GM23338 (cell line): ENCODE results near the gene BRAF.

Source experiments
- CREB1 ChIP-seq: fragments of 250-450 bp; sonication (Bioruptor Pico); IDR thresholded peaks from 2 replicates; pipeline ENCODE4 v1.5.0; 2020; ENCODE audit warnings: low read depth, mild to moderate bottlenecking, moderate library complexity
- EZH2 ChIP-seq: fragments of 200-600 bp; sonication (generic); IDR thresholded peaks from one replicate; pipeline ENCODE4 v1.8.0; 2017; ENCODE audit warnings: antibody characterized with exemption, mild to moderate bottlenecking, low read depth; ENCODE audit not compliant: unreplicated experiment
- EZH2phosphoT487 ChIP-seq: fragments of 200-600 bp; sonication (generic); IDR thresholded peaks from one replicate; pipeline ENCODE4 v1.8.1; 2018; ENCODE audit warnings: antibody characterized with exemption; ENCODE audit not compliant: unreplicated experiment
- JUNB ChIP-seq: IDR thresholded peaks from one replicate; pipeline ENCODE4 v1.6.1; 2016; ENCODE audit warnings: antibody characterized with exemption; ENCODE audit not compliant: unreplicated experiment
- NANOG ChIP-seq: IDR thresholded peaks from 2 replicates; pipeline ENCODE4 v1.6.1; 2016; ENCODE audit warnings: antibody characterized with exemption, borderline replicate concordance
- POLR2AphosphoS5 ChIP-seq: IDR thresholded peaks from 2 replicates; pipeline ENCODE4 v1.6.1; 2016; ENCODE audit warnings: antibody characterized with exemption, low read depth
- STAT1 ChIP-seq: IDR thresholded peaks from one replicate; pipeline ENCODE4 v1.6.1; 2016; ENCODE audit warnings: antibody characterized with exemption; ENCODE audit not compliant: unreplicated experiment
- ZNF114 ChIP-seq: fragments of 250-450 bp; sonication (Bioruptor Pico); IDR thresholded peaks from 2 replicates; pipeline ENCODE4 v1.5.0; 2020; ENCODE audit warnings: mild to moderate bottlenecking, moderate library complexity
- ZNF331 ChIP-seq: fragments of 250-450 bp; sonication (Bioruptor Pico); IDR thresholded peaks from 2 replicates; pipeline ENCODE4 v1.5.0; 2020; ENCODE audit warnings: low read depth, mild to moderate bottlenecking, moderate library complexity
- TF ChIP-seq, protein P1 (sequence below), 2 experiments: fragments of 200-600 bp in 1 of 2; sonication (generic) in 1 of 2; conservative IDR thresholded peaks; 2 replicates each; pipeline versions ENCODE4 v1.5.1 to v1.6.1; 2016 to 2017; ENCODE audit warnings: antibody characterized with exemption in 2 of 2, low read depth in 2 of 2, mild to moderate bottlenecking in 2 of 2, moderate library complexity in 1 of 2
- TF ChIP-seq, protein P2 (sequence below): IDR thresholded peaks from one replicate; pipeline ENCODE4 v1.6.1; 2018; ENCODE audit warnings: antibody characterized with exemption; ENCODE audit not compliant: unreplicated experiment
- TF ChIP-seq, protein P3 (sequence below): IDR thresholded peaks from 2 replicates; pipeline ENCODE4 v1.6.1; 2016; ENCODE audit warnings: antibody characterized with exemption
- TF ChIP-seq, protein P4 (sequence below): fragments of 250-450 bp; sonication (Bioruptor Pico); IDR thresholded peaks from 2 replicates; pipeline ENCODE4 v1.5.0; 2020; ENCODE audit warnings: mild to moderate bottlenecking, moderate library complexity

DNA sequence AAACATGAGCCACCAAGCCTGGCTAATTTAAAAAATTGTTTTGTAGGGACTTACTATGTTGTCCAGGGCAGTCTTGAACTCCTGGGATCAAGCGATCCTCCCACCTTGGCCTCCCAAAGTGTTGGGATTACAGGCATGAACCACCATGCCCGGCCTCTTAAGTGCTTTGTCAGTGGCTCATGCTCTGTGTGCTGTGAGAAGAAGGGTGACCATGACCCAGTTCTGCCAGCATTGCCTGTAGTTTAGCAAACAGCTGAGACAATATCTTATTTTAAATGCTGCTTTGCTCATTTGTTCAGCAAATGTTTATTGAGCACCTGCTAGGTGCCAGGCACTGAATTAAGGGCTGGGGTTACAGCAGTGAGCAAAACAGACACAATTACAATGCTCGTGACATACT, 243.0 kb downstream of the BRAF start:
- TF ChIP-seq EZH2phosphoT487 (no peak), EZH2 (no peak), JUNB (no peak), ZNF114 (CRISPR knock-in tag) (no peak), POLR2AphosphoS5 (no peak), STAT1 (no peak), ZNF331 (no peak), CREB1 (CRISPR knock-in tag) (no peak), NANOG (no peak)
- TF ChIP-seq, protein P1, sequence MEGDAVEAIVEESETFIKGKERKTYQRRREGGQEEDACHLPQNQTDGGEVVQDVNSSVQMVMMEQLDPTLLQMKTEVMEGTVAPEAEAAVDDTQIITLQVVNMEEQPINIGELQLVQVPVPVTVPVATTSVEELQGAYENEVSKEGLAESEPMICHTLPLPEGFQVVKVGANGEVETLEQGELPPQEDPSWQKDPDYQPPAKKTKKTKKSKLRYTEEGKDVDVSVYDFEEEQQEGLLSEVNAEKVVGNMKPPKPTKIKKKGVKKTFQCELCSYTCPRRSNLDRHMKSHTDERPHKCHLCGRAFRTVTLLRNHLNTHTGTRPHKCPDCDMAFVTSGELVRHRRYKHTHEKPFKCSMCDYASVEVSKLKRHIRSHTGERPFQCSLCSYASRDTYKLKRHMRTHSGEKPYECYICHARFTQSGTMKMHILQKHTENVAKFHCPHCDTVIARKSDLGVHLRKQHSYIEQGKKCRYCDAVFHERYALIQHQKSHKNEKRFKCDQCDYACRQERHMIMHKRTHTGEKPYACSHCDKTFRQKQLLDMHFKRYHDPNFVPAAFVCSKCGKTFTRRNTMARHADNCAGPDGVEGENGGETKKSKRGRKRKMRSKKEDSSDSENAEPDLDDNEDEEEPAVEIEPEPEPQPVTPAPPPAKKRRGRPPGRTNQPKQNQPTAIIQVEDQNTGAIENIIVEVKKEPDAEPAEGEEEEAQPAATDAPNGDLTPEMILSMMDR (conservative IDR thresholded peaks at IDR 0.05; ENCODE audit: low read depth in 2 of 2): no peak
- TF ChIP-seq, protein P2, sequence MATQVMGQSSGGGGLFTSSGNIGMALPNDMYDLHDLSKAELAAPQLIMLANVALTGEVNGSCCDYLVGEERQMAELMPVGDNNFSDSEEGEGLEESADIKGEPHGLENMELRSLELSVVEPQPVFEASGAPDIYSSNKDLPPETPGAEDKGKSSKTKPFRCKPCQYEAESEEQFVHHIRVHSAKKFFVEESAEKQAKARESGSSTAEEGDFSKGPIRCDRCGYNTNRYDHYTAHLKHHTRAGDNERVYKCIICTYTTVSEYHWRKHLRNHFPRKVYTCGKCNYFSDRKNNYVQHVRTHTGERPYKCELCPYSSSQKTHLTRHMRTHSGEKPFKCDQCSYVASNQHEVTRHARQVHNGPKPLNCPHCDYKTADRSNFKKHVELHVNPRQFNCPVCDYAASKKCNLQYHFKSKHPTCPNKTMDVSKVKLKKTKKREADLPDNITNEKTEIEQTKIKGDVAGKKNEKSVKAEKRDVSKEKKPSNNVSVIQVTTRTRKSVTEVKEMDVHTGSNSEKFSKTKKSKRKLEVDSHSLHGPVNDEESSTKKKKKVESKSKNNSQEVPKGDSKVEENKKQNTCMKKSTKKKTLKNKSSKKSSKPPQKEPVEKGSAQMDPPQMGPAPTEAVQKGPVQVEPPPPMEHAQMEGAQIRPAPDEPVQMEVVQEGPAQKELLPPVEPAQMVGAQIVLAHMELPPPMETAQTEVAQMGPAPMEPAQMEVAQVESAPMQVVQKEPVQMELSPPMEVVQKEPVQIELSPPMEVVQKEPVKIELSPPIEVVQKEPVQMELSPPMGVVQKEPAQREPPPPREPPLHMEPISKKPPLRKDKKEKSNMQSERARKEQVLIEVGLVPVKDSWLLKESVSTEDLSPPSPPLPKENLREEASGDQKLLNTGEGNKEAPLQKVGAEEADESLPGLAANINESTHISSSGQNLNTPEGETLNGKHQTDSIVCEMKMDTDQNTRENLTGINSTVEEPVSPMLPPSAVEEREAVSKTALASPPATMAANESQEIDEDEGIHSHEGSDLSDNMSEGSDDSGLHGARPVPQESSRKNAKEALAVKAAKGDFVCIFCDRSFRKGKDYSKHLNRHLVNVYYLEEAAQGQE: no peak
- TF ChIP-seq, protein P3, sequence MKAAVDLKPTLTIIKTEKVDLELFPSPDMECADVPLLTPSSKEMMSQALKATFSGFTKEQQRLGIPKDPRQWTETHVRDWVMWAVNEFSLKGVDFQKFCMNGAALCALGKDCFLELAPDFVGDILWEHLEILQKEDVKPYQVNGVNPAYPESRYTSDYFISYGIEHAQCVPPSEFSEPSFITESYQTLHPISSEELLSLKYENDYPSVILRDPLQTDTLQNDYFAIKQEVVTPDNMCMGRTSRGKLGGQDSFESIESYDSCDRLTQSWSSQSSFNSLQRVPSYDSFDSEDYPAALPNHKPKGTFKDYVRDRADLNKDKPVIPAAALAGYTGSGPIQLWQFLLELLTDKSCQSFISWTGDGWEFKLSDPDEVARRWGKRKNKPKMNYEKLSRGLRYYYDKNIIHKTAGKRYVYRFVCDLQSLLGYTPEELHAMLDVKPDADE: no peak
- TF ChIP-seq, protein P4, sequence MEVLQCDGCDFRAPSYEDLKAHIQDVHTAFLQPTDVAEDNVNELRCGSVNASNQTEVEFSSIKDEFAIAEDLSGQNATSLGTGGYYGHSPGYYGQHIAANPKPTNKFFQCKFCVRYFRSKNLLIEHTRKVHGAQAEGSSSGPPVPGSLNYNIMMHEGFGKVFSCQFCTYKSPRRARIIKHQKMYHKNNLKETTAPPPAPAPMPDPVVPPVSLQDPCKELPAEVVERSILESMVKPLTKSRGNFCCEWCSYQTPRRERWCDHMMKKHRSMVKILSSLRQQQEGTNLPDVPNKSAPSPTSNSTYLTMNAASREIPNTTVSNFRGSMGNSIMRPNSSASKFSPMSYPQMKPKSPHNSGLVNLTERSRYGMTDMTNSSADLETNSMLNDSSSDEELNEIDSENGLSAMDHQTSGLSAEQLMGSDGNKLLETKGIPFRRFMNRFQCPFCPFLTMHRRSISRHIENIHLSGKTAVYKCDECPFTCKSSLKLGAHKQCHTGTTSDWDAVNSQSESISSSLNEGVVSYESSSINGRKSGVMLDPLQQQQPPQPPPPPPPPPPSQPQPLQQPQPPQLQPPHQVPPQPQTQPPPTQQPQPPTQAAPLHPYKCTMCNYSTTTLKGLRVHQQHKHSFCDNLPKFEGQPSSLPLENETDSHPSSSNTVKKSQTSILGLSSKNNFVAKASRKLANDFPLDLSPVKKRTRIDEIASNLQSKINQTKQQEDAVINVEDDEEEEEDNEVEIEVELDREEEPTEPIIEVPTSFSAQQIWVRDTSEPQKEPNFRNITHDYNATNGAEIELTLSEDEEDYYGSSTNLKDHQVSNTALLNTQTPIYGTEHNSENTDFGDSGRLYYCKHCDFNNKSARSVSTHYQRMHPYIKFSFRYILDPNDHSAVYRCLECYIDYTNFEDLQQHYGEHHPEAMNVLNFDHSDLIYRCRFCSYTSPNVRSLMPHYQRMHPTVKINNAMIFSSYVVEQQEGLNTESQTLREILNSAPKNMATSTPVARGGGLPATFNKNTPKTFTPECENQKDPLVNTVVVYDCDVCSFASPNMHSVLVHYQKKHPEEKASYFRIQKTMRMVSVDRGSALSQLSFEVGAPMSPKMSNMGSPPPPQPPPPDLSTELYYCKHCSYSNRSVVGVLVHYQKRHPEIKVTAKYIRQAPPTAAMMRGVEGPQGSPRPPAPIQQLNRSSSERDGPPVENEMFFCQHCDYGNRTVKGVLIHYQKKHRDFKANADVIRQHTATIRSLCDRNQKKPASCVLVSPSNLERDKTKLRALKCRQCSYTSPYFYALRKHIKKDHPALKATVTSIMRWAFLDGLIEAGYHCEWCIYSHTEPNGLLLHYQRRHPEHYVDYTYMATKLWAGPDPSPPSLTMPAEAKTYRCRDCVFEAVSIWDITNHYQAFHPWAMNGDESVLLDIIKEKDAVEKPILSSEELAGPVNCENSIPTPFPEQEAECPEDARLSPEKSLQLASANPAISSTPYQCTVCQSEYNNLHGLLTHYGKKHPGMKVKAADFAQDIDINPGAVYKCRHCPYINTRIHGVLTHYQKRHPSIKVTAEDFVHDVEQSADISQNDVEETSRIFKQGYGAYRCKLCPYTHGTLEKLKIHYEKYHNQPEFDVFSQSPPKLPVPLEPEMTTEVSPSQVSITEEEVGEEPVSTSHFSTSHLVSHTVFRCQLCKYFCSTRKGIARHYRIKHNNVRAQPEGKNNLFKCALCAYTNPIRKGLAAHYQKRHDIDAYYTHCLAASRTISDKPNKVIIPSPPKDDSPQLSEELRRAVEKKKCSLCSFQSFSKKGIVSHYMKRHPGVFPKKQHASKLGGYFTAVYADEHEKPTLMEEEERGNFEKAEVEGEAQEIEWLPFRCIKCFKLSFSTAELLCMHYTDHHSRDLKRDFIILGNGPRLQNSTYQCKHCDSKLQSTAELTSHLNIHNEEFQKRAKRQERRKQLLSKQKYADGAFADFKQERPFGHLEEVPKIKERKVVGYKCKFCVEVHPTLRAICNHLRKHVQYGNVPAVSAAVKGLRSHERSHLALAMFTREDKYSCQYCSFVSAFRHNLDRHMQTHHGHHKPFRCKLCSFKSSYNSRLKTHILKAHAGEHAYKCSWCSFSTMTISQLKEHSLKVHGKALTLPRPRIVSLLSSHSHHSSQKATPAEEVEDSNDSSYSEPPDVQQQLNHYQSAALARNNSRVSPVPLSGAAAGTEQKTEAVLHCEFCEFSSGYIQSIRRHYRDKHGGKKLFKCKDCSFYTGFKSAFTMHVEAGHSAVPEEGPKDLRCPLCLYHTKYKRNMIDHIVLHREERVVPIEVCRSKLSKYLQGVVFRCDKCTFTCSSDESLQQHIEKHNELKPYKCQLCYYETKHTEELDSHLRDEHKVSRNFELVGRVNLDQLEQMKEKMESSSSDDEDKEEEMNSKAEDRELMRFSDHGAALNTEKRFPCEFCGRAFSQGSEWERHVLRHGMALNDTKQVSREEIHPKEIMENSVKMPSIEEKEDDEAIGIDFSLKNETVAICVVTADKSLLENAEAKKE (CRISPR knock-in tag): no peak
